ENCODE results near the gene TFG.

Gene TFG

DNA sequence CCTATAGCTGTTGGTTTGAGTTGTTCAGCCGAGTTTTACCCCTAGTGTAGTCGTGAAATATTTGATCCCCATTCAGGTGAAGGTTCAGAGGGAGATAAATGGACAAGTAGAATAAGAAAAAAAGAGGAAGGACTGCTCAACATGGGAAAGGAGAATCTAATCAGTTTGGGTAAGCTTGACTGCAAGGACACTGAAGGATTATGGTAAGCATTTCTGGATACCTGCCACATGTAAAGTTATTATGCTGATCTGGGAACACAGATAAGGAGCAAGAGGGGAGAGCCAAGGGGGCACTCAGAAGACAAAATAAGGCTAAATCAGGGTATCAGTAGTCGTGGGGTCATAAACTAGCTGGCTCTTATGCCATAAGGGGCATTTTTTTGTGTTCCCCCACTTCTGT is 49.9 kb downstream of the TFG start:
- Histone ChIP-seq H3K23ac (ENCODE audit: low read length) (no peak overlapping the region), H3K27ac (ENCODE audit: low read depth, low read length) (no peak overlapping the region), H4K8ac (ENCODE audit: low read depth, low read length) (no peak overlapping the region), H3K18ac (ENCODE audit: low read length) (no peak overlapping the region), H3K9ac (ENCODE audit: low read length) (no peak overlapping the region), H3K27me3 (ENCODE audit: insufficient read depth, low read length) (no peaks in the 10 kb centered on the region), H2BK120ac (ENCODE audit: insufficient read depth, low read length, poor library complexity) (no peak overlapping the region), H4K12ac (ENCODE audit: low read depth, low read length) (no peak overlapping the region), H4K91ac (ENCODE audit: low read depth, low read length) (no peak overlapping the region), H2AK5ac (ENCODE audit: low read length) (no peak overlapping the region), H2BK12ac (ENCODE audit: low read length) (no peak overlapping the region), H3K36me3 (ENCODE audit: control insufficient read depth in 1 of 2, insufficient read depth in 2 of 2, low read length in 2 of 2) (no peaks in the 10 kb centered on the region), H3K14ac (ENCODE audit: low read length) (no peak overlapping the region), H3K4me3 (ENCODE audit: low read depth, low read length) (no peak overlapping the region), H3K4ac (ENCODE audit: low read depth, low read length) (no peak overlapping the region), H3K79me2 (ENCODE audit: control insufficient read depth, insufficient read depth, low read length, poor library complexity) (no peaks in the 10 kb centered on the region), H3K79me1 (ENCODE audit: low read length) (no peaks in the 10 kb centered on the region), H3K4me2 (ENCODE audit: low read length) (no peak overlapping the region), H3K4me1 (ENCODE audit: control insufficient read depth in 1 of 2, insufficient read depth in 2 of 2, low read length in 2 of 2) (no peaks in the 10 kb centered on the region), H2BK5ac (ENCODE audit: low read depth, low read length, poor library complexity) (no peak overlapping the region), H2AFZ (ENCODE audit: insufficient read depth, low read length, poor library complexity) (no peak overlapping the region), H3K9me3 (ENCODE audit: insufficient read depth, low read depth, low read length) (no peaks in the 10 kb centered on the region)
- WGBS (ENCODE audit: extremely low coverage, insufficient coverage, insufficient read length), result no CpG with 5 or more reads among the region's 3 CpGs
- no peak for DNase-seq

DNA sequence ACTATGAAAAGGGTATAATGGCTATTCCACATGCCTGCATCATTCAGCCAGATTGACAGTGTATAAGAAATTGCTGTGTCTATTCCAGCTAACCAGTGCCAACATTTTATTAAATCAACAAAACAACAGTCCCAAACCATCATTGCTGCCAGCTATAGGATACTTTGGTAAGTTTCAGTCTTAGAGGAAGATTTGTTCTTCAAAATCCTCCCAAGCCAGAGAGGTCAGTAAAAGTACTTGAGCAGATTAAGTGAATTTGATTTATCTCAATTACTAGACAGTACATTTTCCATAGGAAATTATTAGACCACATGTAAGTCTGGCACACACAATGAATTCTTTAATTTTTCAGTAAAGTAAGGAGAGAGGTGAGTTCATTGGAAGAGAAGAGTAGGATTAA is 50.7 kb downstream of the TFG start:
- Histone ChIP-seq H3K4me2 (ENCODE audit: low read length) (no peak overlapping the region), H3K9ac (ENCODE audit: low read length) (no peak overlapping the region), H3K79me2 (ENCODE audit: control insufficient read depth, insufficient read depth, low read length, poor library complexity) (no peaks in the 10 kb centered on the region), H2BK5ac (ENCODE audit: low read depth, low read length, poor library complexity) (no peak overlapping the region), H3K18ac (ENCODE audit: low read length) (no peak overlapping the region), H2AFZ (ENCODE audit: insufficient read depth, low read length, poor library complexity) (no peak overlapping the region), H3K9me3 (ENCODE audit: insufficient read depth, low read depth, low read length) (no peaks in the 10 kb centered on the region), H3K4me3 (ENCODE audit: low read depth, low read length) (no peak overlapping the region), H3K79me1 (ENCODE audit: low read length) (no peaks in the 10 kb centered on the region), H4K91ac (ENCODE audit: low read depth, low read length) (no peak overlapping the region), H3K27ac (ENCODE audit: low read depth, low read length) (no peak overlapping the region), H3K36me3 (ENCODE audit: control insufficient read depth in 1 of 2, insufficient read depth in 2 of 2, low read length in 2 of 2) (no peaks in the 10 kb centered on the region), H3K23ac (ENCODE audit: low read length) (no peak overlapping the region), H3K14ac (ENCODE audit: low read length) (no peak overlapping the region), H2AK5ac (ENCODE audit: low read length) (no peak overlapping the region), H3K4me1 (ENCODE audit: control insufficient read depth in 1 of 2, insufficient read depth in 2 of 2, low read length in 2 of 2) (no peaks in the 10 kb centered on the region), H4K12ac (ENCODE audit: low read depth, low read length) (no peak overlapping the region), H3K27me3 (ENCODE audit: insufficient read depth, low read length) (no peaks in the 10 kb centered on the region), H3K4ac (ENCODE audit: low read depth, low read length) (no peak overlapping the region), H4K8ac (ENCODE audit: low read depth, low read length) (no peak overlapping the region), H2BK12ac (ENCODE audit: low read length) (no peak overlapping the region), H2BK120ac (ENCODE audit: insufficient read depth, low read length, poor library complexity) (no peak overlapping the region)
- DNase-seq, result no peak

DNA sequence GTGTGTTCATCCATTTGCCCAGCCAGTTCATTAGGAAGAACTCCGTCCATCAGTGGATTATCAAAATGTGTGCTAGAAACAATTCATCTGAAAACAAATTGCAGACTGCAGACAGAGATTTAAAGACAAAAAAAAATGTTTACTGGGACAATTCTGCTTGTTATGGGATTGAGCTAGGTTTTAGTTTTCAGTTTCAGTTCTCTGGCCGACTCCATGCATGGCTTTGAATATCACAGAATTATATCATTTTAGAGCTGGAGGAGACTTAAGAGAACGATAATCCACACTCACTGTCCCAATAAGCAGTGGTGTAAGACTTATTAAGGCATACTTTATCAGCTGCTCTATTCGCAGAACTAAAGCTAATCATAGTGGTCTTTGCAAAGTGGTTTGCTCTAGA is 51.1 kb downstream of the TFG start:
- H2AFZ ChIP-seq (ENCODE audit: insufficient read depth, low read length, poor library complexity), result no peak overlapping the region
- H2BK12ac ChIP-seq (ENCODE audit: low read length), result no peak overlapping the region
- no peaks in the 10 kb centered on the region for H3K79me2 ChIP-seq (ENCODE audit: control insufficient read depth, insufficient read depth, low read length, poor library complexity)
- no peaks in the 10 kb centered on the region for H3K4me1 ChIP-seq (ENCODE audit: control insufficient read depth in 1 of 2, insufficient read depth in 2 of 2, low read length in 2 of 2)
- H4K12ac ChIP-seq (ENCODE audit: low read depth, low read length), result no peak overlapping the region
- H3K14ac ChIP-seq (ENCODE audit: low read length), result no peak overlapping the region
- no peaks in the 10 kb centered on the region for H3K79me1 ChIP-seq (ENCODE audit: low read length)
- no peak overlapping the region for H3K9ac ChIP-seq (ENCODE audit: low read length)
- no peak overlapping the region for H2AK5ac ChIP-seq (ENCODE audit: low read length)
- no peak overlapping the region for H3K27ac ChIP-seq (ENCODE audit: low read depth, low read length)
- no peak overlapping the region for H2BK120ac ChIP-seq (ENCODE audit: insufficient read depth, low read length, poor library complexity)
- H3K23ac ChIP-seq (ENCODE audit: low read length), result no peak overlapping the region
- no peak overlapping the region for H4K8ac ChIP-seq (ENCODE audit: low read depth, low read length)
- no peak overlapping the region for H2BK5ac ChIP-seq (ENCODE audit: low read depth, low read length, poor library complexity)
- H3K4me2 ChIP-seq (ENCODE audit: low read length), result no peak overlapping the region
- H3K4ac ChIP-seq (ENCODE audit: low read depth, low read length), result no peak overlapping the region
- no peaks in the 10 kb centered on the region for H3K36me3 ChIP-seq (ENCODE audit: control insufficient read depth in 1 of 2, insufficient read depth in 2 of 2, low read length in 2 of 2)
- no peak overlapping the region for H3K18ac ChIP-seq (ENCODE audit: low read length)
- H3K4me3 ChIP-seq (ENCODE audit: low read depth, low read length), result no peak overlapping the region
- no CpG with 5 or more reads among the region's 4 CpGs for WGBS (ENCODE audit: extremely low coverage, insufficient coverage, insufficient read length)
- no peak overlapping the region for H4K91ac ChIP-seq (ENCODE audit: low read depth, low read length)
- H3K27me3 ChIP-seq (ENCODE audit: insufficient read depth, low read length), result no peaks in the 10 kb centered on the region
- H3K9me3 ChIP-seq (ENCODE audit: insufficient read depth, low read depth, low read length), result no peaks in the 10 kb centered on the region
- DNase-seq, result no peak

DNA sequence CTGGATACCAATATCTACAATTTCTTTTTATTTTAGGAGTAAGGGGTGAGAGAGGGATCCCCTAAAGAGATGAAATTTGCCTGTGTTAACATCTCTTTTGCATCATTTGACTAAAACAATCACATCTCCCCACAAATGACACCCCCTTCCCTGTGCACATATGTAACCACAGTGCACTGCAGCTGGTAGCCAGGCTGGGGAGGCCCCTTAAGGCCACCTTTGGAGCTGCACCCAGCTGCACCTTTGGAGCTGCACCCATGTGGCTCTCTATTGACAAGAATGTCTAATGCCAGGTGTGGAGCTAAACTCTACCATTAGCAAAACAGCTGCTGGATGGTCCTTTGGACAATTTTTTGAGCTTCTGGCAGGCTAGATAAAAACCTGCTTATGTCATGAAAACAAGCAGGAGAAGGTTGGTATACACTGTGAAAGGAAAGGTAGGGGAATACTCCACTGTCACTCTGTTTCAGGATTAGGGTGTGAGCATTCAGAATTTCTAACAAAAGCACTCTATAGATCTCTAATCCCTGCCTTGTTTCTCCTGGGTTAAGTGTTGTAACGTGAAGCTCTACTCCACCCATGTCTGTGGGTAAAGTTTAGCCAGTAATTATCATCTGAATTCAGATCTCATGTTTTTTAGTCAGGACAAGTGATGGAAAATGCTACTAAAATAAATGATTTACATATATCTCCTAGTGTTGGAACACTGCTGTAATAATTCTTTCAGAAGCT is 52.1 kb downstream of the TFG start:
- Histone ChIP-seq H2AK5ac (ENCODE audit: low read length) (no peak overlapping the region), H4K8ac (ENCODE audit: low read depth, low read length) (no peak overlapping the region), H3K36me3 (ENCODE audit: control insufficient read depth in 1 of 2, insufficient read depth in 2 of 2, low read length in 2 of 2) (no peaks in the 10 kb centered on the region), H3K27ac (ENCODE audit: low read depth, low read length) (no peak overlapping the region), H3K18ac (ENCODE audit: low read length) (no peak overlapping the region), H3K27me3 (ENCODE audit: insufficient read depth, low read length) (no peaks in the 10 kb centered on the region), H2BK12ac (ENCODE audit: low read length) (no peak overlapping the region), H3K4me2 (ENCODE audit: low read length) (no peak overlapping the region), H3K23ac (ENCODE audit: low read length) (no peak overlapping the region), H3K4me1 (ENCODE audit: control insufficient read depth in 1 of 2, insufficient read depth in 2 of 2, low read length in 2 of 2) (no peaks in the 10 kb centered on the region), H4K12ac (ENCODE audit: low read depth, low read length) (no peak overlapping the region), H2BK120ac (ENCODE audit: insufficient read depth, low read length, poor library complexity) (no peak overlapping the region), H3K4me3 (ENCODE audit: low read depth, low read length) (no peak overlapping the region), H3K79me1 (ENCODE audit: low read length) (no peaks in the 10 kb centered on the region), H3K4ac (ENCODE audit: low read depth, low read length) (no peak overlapping the region), H3K9ac (ENCODE audit: low read length) (no peak overlapping the region), H4K91ac (ENCODE audit: low read depth, low read length) (no peak overlapping the region), H2BK5ac (ENCODE audit: low read depth, low read length, poor library complexity) (no peak overlapping the region), H3K9me3 (ENCODE audit: insufficient read depth, low read depth, low read length) (no peaks in the 10 kb centered on the region), H2AFZ (ENCODE audit: insufficient read depth, low read length, poor library complexity) (no peak overlapping the region), H3K14ac (ENCODE audit: low read length) (no peak overlapping the region), H3K79me2 (ENCODE audit: control insufficient read depth, insufficient read depth, low read length, poor library complexity) (no peaks in the 10 kb centered on the region)
- no CpG with 5 or more reads among the region's 1 CpG for WGBS (ENCODE audit: extremely low coverage, insufficient coverage, insufficient read length)
- DNase-seq, result peak; percentile 26 to 29

All from trophoblast cell (in vitro differentiated cells and primary cell).